Rectal smooth muscle tissue (tissue), 1 donor: ENCODE data around the gene GLI2.

ENCODE experiments used
- H3K27ac ChIP-seq: one replicate; pipeline ENCODE4 v1.7.0; 2013; ENCODE audit warnings: low read depth, low read length, inconsistent platforms
- H3K27me3 ChIP-seq: one replicate; pipeline ENCODE4 v1.7.0; 2013; ENCODE audit warnings: low read length; ENCODE audit not compliant: control insufficient read depth, insufficient read depth
- H3K36me3 ChIP-seq: one replicate; pipeline ENCODE4 v1.7.0; 2013; ENCODE audit warnings: low read length; ENCODE audit not compliant: control insufficient read depth, insufficient read depth
- H3K4me1 ChIP-seq: one replicate; pipeline ENCODE4 v1.7.0; 2013; ENCODE audit warnings: low read length; ENCODE audit not compliant: control insufficient read depth, insufficient read depth
- H3K4me3 ChIP-seq: one replicate; pipeline ENCODE4 v1.7.0; 2013; ENCODE audit warnings: low read length
- H3K9ac ChIP-seq: one replicate; pipeline ENCODE4 v1.7.0; 2013; ENCODE audit warnings: low read length

GLI2 gene

GRCh38 chr2:120734930-120735651 lies 577 bp upstream of the GLI2 start:
- Histone ChIP-seq H3K27ac (peak overlapping the region; percentile 44), H3K36me3 (no peaks in the 10 kb centered on the region), H3K4me1 (peaks cover 13% of the 10 kb centered on the region), H3K9ac (no peak overlapping the region), H3K4me3 (peak overlapping the region; percentile 45), H3K27me3 (no peaks in the 10 kb centered on the region)

GRCh38 chr2:120736202-120736623 lies 545 bp downstream of the GLI2 start:
- no peak overlapping the region for H3K9ac ChIP-seq
- H3K27ac ChIP-seq, result peak overlapping the region; percentile 76
- peak overlapping the region; percentile 52 for H3K4me3 ChIP-seq
- H3K27me3 ChIP-seq, result peaks cover 5% of the 10 kb centered on the region
- H3K4me1 ChIP-seq, result peaks cover 13% of the 10 kb centered on the region
- H3K36me3 ChIP-seq, result no peaks in the 10 kb centered on the region

GRCh38 chr2:120736624-120737339 lies 1.1 kb downstream of the GLI2 start:
- H3K4me1 ChIP-seq, result peaks cover 13% of the 10 kb centered on the region
- H3K9ac ChIP-seq, result no peak overlapping the region
- peaks cover 5% of the 10 kb centered on the region for H3K27me3 ChIP-seq
- H3K36me3 ChIP-seq, result no peaks in the 10 kb centered on the region
- H3K27ac ChIP-seq, result peak overlapping the region; percentile 76
- H3K4me3 ChIP-seq, result peak overlapping the region; percentile 52

GRCh38 chr2:120737340-120738101 lies 1.9 kb downstream of the GLI2 start:
- Histone ChIP-seq H3K4me1 (peaks cover 13% of the 10 kb centered on the region), H3K27ac (peak overlapping the region; percentile 76), H3K9ac (no peak overlapping the region), H3K36me3 (no peaks in the 10 kb centered on the region), H3K27me3 (peaks cover 5% of the 10 kb centered on the region), H3K4me3 (peak overlapping the region; percentile 52)

- Histone ChIP-seq H3K9ac (no peak overlapping the region), H3K27ac (no peak overlapping the region), H3K4me1 (peaks cover 7% of the 10 kb centered on the region), H3K27me3 (peaks cover 5% of the 10 kb centered on the region), H3K4me3 (peak overlapping the region; percentile 52), H3K36me3 (no peaks in the 10 kb centered on the region)
Measured at GRCh38 chr2:120738117-120738516, 2.4 kb downstream of the GLI2 start.

- Histone ChIP-seq H3K27ac (no peak overlapping the region), H3K27me3 (peaks cover 5% of the 10 kb centered on the region), H3K4me1 (peaks cover 3% of the 10 kb centered on the region), H3K4me3 (no peak overlapping the region), H3K9ac (no peak overlapping the region), H3K36me3 (no peaks in the 10 kb centered on the region)
Measured at GRCh38 chr2:120738786-120739437, 3.2 kb downstream of the GLI2 start.

- Histone ChIP-seq H3K4me3 (no peak overlapping the region), H3K27me3 (peaks cover 5% of the 10 kb centered on the region), H3K27ac (no peak overlapping the region), H3K9ac (no peak overlapping the region), H3K36me3 (no peaks in the 10 kb centered on the region), H3K4me1 (peaks cover 3% of the 10 kb centered on the region)
Measured at GRCh38 chr2:120739438-120740090, 3.9 kb downstream of the GLI2 start.

- Histone ChIP-seq H3K9ac (no peak overlapping the region), H3K27ac (no peak overlapping the region), H3K27me3 (peaks cover 5% of the 10 kb centered on the region), H3K4me1 (peaks cover 3% of the 10 kb centered on the region), H3K36me3 (no peaks in the 10 kb centered on the region), H3K4me3 (no peak overlapping the region)
Measured at GRCh38 chr2:120740375-120740764, 4.7 kb downstream of the GLI2 start.

DNA sequence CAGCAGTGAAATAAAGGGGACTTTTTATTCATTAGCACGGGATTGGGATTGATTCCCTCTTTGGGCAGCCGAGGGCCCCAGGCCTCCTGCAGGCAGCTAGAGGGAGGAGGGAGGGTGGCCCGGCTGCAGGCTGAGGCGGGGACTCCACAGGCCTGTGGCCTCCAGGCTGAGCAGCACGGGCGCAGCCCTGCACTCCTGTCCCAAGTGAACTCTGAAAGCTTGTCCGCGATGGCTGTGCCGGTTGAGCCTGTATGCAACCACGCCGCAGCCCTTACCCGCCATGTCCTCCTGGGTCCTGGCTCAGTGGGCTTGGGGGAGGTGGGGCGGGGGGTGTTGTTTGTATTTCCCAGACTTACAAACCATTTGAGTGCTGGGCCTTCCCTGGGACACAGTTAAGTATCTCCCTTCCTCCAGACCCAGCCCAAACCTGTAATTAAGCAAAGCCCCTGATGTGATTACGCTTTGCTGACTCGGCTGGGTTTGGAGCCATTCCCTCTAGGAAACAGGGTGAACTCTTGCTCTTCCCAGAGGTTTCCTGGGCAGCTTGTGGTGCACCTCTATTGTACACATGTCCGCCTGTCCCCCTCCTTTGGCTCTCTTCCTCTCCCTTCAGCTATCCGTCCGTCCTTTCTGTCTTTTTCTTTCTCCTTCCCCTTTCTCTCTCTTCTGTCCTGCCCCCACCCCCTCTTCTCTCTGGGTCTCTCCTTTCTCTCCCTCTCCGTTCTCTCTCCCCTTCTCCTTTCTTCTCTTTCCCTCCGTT lies 5.3 kb downstream of the GLI2 start:
- Histone ChIP-seq H3K36me3 (no peaks in the 10 kb centered on the region), H3K27ac (no peak overlapping the region), H3K4me3 (peak overlapping the region; percentile 36), H3K9ac (no peak overlapping the region), H3K4me1 (peaks cover 3% of the 10 kb centered on the region), H3K27me3 (peaks cover 5% of the 10 kb centered on the region)

DNA sequence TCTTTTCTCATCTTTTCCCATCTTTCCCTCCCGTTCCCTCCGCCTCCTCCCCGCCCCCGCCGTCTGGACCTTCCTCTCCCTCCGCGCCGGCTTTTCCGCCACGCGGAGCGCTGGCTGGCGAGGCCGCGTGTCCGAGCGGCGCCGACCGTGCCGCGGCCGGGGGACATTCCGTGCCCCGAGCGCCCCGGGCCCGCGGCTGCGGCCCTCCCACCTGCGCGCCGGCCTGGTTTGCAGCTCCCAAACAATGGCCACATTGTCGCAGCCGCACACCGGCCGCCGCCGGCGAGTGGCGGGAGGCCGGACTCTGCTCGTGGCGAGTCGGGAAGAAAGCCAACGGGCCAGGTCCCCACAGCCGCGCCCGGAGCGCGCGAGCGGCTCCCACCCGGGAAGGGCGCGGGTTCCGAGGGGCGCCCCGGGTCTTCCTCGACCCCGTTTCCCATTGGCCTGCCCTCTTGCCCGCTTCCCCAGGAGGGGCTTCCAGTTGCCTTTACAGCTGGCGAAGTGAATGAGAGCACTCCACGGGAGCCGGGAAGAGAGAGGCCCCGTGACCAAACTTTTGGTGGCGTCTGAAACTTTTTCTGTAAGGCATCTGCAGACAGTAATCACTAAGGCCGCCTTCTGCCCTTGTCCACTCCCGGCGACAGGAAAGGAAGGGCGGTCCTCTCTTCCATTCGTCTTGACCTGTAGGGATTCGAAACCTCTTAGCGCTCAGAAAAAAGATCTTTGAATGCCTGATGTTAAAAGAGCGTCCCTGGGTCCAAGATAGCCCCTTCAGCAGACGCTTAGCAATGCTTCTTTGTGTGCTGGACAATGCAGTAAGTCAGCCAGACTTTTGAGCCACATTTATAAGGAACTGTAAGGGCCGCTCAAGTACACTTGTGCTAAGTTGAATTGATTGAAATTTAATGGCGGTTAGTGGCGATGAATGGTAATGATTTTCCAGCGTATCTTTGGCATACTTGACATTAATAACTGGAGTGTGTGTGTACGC lies 6.2 kb downstream of the GLI2 start:
- peak overlapping the region; percentile 36 for H3K4me3 ChIP-seq
- no peak overlapping the region for H3K9ac ChIP-seq
- H3K4me1 ChIP-seq, result peaks cover 3% of the 10 kb centered on the region
- peaks cover 5% of the 10 kb centered on the region for H3K27me3 ChIP-seq
- H3K36me3 ChIP-seq, result no peaks in the 10 kb centered on the region
- no peak overlapping the region for H3K27ac ChIP-seq
